ENCODE measurements around the gene SRPK3.
"Not testable (repeated sequence)": the region's sequence is repeated elsewhere in the genome, so short reads cannot be mapped to it uniquely, and the experiment has no call there.

The SRPK3 gene

DNA sequence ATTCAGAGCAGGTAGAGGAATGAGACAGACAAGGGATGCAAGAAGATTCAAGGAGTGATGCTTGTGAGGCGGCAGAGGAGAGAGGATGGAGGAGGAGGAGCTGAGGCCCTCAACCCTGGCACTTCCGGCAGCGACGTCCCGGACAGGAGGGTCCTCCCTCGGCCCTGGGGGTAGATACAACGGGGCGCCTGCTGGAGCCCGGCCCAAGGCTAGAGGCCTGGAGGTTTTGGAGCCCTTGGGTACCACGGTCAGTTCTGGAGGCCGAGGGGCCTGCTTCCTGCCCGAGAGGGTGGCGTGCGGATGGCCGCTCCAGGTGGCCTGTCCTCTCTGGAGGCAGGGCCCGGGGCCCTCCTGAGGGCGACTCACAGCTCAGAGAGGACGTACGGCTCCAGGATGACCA is 27.1 kb downstream of the SRPK3 start:
- DNase-seq (ENCODE audit: low read depth) = no peak

DNA sequence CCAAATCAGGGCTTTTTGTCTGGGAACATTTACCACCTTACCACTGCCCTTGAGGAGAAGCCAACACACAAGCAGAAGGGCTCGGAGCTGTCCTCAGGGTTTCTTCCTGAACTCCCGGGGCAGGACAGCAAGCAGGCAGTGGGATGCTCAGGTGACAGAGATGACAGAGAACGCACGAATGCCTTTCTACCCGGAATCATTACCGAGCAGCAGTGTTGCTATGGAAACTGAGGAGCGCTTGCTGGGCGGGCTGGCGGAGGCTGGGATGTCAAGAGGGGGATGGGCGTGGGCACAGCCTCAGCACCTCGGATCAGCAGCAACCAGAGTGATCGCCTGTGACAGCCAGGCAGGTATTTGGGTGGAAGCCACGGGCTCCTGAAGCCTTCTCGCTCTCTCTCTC is 31.4 kb downstream of the SRPK3 start:
- no peak for DNase-seq (ENCODE audit: low read depth)

DNA sequence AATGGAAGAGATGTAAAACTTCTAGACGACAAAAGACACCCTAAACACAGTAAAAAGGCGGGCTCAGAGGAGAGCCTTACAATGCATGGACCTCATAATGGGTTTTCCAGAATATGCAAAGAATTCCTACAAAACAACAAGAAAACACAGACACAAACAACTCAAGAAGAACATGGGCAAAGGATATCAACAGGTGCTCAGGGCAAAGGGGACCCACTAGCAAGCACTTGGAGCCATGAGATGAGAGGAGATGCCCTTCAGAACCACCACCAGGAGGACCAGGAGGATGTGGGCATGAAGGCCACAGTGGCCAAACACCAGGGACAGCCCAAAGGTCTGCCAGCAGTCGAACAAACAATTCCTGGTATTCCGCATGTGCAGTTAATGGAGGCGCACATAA is 32.3 kb downstream of the SRPK3 start:
- DNase-seq (ENCODE audit: low read depth) = no peak

DNA sequence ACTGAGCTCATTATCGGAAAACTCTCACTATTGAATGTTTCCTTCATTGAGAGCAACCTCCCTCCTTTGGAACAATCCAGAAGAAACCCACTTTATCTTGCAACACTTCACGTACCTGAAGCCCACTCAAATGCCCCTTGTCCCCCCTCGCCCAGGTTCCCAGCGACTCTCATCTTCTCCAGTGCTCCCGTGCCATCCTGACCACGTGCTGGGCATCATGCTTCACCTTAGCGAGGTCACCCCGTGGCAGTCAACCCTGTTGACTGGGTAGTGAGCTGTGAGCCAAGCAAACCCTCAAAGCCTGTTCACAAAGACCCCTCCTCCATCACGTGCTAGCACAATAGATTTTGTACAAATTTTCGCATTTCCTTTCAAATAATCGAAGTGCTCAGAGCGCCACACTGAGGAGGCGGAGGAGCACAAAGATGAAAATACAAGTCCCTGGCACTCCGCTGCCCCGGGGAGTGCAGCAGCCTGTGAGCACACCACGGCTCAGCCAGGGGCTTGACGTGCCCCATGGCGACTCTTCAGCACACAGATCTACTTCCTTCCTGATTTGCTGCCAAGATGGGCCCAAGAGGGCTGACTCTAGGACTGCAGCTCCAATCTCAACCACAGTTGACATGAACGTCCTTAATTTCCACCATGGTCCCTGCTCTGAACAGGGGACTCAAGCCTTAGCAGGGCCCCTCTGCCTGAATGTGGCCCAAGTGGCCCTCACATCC is 33.9 kb downstream of the SRPK3 start:
- no peak for DNase-seq (ENCODE audit: low read depth)

DNA sequence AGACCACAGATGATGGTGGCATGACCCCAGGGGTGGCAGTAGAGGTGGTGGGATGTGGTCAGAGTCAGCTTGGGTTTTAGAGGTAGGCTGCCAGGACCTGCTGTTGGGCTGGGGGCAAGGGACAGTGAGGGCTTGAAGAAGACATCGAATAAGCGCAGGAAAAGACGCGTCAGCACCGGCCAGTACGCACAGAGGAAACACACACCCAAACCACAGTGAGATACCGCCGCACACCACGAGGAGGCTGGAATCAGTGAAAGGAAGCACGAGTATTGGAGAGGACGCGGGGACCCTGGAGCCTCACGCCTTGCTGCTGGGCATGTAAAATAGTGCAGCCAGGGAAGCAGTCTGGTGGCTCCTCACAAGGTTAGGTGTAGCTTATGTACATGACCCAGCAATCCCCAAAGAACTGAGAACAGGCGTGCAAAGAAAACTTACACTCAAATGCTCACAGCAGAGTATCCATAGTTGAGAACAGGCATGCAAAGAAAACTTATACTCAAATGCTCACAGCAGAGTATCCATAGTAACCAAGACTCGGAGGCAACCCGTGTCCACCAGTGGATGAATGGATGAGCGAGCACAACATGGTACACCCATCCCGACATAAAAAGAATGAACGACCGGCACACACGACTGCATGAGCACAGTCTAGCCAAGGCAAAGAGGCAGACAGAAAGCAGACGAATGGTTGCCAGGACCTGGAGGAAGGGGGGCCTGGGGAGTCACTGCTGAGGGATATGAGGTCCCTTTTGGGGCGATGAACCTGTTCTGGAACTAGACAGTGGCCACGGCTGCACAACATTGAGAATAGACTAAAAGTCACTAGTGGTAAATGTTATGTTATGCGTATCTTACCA is 36.2 kb downstream of the SRPK3 start:
- no peak for DNase-seq (ENCODE audit: low read depth)

DNA sequence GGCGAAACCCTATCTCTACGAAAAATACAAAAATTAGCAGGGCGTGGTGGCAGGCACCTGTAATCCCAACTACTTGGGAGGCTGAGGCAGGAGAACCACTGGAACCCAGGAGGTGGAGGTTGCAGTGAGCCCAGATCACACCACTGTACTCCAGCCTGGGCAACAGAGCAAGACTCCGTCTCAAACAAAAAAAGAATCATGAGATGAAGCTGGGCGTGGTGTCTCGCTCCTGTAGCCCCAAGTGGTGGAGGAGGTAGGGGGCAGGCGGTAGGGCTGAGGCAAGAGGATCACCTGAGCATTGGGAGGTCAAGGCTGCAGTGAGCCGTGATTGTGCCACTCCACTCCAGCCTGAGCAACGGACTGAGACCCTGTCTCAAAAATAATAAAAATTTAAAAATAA is 37.2 kb downstream of the SRPK3 start:
- DNase-seq (ENCODE audit: low read depth) = not testable (repeated sequence)

DNA sequence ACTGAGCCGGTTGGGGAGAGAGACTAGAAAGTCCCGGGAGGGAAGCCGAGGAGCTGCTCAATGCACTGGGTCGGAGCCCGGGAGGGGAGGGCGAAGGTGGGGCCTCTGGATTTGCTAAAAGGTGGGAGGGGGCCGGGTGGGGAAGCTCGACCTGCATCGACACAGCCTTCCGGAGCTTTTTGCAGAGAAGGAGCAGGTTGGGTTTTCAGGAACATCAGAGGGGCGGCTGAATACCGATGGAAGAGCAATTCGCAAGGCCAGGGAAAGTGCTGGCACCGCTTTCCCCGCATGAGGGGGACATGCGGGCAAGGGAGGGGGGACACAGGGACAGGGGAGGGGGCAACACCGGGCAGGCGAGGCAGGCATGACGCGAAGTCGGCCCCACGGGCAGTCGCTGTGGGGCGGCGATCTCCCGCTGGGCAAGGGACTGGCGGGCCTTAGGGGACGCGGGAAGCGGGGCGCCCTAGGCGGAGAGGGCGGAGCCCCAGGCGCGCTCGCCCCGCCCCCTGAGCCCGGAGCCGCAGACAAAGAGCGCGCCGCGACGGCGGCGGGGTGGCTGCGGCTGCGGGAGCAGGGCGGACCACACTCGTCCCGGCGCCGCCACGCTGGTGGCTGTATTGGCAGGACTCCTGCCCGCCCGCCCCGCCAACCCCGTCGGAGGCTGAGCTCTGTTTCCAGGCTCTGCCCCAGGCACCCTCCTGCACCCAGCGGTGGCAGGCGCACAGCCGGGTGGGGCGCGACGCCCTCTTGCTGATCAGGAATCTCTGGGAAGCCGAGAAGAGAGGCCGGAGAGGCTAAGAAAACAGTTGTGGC is 37.9 kb downstream of the SRPK3 start:
- DNase-seq (ENCODE audit: low read depth) = peak; percentile 32

DNA sequence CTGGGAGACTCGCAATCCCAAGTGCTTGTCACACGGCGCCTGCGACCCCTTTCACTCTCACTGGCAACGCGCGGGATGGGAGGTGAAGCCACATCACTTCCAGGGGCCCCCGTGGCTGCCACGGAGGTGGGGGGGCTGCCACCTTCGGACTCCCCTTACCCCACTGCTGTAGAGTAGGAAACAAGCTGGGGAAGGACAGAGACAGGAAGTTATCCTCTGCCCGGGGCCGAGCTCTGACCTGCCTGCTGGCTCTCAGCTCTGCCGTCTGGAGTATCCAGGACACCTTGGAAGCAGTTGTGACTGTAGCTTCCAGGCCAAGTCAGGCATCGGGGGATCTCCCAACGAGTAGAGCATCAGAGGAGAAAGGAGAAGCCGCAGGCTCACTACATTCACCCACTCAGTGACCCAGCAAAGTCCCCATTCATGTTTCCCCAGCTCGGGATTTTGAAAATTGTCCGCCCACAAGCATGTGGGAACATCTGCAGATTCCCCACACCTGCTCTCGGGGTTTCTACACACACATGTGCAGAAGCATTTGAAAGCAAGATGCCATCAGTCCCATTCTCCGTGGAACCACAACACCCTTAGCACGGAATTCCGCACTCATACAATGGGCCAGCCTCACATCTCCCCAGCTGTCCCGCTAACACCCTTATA is 38.7 kb downstream of the SRPK3 start:
- no peak for DNase-seq (ENCODE audit: low read depth)

DNA sequence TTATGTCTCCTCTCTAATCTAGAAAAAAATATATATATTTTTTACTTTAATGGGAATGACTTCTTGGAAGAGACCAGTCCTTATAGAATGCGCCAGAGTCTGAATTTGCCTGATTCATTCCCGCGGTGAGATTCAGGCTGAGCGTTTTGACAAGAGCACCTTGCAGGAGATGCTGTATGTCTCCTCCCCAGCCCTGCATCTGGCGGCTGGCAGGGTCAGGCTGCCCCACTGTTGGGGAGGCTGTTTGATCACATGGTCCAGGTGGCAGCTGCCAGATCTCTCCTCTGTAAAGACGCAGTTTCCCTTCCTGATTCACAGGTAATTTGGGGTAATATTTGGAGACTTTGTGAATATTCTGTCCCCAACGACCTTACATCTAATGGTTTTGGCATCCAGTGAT is 39.8 kb downstream of the SRPK3 start:
- no peak for DNase-seq (ENCODE audit: low read depth)

DNA sequence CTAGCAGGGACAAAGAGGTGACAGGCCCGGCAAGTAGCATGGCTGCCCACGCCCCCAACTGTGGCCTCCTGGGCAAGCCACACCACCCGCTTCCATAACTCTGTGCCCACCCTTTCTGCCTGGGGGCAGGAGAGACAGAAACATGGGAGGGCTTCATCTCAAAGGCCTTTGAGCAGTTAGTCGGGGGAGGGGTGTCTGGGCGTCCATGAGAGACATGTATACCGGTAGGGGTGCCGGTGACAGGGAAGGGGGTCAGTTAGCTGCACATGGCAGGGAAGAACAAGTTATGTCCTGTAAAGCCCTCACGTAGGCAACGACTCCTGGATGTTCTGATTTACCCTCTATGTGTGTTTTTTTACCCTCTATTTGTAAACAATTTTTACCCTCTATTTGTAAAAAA is 40.2 kb downstream of the SRPK3 start:
- no peak for DNase-seq (ENCODE audit: low read depth)

DNA sequence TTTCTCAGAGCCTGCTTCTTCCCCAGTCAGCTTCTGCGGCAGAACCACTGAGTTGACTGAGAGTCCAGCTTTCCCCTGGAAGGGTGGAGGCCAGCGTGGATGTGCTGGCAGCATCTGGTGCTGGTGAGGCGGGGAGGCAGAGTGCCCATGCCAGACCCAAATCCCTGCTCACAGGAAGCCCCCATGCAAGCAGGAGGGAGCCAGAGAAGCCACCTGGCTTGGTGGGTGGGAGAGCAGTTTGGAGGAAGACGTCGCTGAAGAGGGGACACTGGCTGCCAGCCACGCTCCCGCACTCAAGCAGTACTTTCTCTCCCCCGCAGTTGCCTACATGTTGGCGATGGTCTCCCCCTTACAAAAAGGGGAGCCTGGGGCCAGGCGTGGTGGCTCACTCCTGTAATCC is 43.5 kb downstream of the SRPK3 start:
- no peak for DNase-seq (ENCODE audit: low read depth)

DNA sequence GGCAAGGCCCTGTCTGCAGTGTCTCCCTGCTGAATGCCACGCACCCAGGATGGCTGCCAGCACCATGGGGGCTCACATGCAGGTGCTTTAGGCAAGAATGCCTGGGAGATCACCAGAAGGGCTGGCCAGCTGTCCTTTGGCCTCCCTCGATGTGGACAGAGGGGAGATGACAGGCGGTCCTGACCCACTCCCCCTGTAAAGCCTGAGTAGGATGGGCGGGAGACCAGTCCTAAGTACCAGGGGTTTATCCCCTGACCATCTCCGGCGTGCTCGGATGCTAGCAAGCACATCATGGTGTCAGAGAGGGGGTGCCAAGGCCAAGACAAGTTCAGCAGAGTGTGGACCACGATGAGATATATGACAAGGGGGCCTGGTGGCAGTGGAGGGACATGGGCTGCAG is 44.2 kb downstream of the SRPK3 start:
- DNase-seq (ENCODE audit: low read depth) = no peak

DNA sequence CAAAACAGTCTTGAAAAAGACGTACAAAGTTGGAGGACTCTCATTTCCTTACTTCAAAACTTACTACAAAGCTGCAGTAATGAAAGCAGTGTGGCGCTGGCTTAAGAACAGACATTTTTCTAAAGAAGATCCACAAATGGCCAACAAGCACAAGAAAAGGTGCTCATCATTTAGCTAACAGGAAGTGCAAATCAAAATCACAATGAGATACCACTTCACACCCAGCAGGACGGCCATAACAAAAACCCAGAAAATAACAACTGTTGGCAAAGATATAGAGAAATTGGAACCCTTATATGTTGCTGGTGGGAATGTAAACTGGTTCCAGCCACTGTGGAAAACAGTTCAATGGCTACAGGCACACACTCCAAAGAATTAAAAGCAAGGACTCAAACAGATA is 46.2 kb downstream of the SRPK3 start:
- DNase-seq (ENCODE audit: low read depth) = no peak

DNA sequence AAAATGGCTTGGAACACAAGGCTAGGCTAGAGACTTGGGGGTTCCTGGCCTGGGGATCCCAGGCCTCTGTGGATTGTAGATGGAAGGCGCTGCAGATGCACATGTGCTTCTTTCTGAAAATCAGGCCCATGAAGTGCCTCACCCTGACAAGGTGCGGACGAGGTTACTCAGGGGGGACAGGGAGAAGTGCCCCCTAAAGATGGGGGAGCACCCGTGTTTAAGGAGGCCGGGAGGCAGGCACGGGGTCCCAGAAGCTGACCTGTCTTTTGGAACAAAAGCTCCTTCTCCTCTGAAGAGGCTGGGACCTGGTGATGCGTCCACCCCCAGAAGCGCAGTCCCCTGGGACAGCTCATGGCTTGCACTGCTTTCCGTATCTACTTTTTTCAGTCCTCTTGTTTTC is 47.1 kb downstream of the SRPK3 start:
- no peak for DNase-seq (ENCODE audit: low read depth)

DNA sequence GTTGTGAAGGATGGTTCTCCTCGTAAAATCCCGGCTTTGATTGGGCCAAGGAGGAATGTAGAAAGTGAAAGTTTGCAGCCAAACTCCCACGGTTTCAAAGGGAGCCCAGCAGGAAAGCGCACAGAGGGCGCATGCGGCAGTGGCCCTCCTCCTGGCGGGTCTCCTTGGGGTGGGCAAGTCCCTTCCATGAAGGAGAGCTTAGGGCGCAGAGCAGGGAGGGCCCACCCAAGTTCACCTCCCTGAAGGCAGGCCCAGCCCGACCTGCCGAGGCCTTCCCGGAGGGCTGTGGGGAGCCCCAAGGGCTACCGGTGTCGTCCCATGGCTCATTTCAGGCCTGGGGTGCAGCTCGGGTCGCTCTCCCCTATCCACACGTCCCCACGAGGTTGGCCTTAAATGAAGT is 47.5 kb downstream of the SRPK3 start:
- no peak for DNase-seq (ENCODE audit: low read depth)

DNA sequence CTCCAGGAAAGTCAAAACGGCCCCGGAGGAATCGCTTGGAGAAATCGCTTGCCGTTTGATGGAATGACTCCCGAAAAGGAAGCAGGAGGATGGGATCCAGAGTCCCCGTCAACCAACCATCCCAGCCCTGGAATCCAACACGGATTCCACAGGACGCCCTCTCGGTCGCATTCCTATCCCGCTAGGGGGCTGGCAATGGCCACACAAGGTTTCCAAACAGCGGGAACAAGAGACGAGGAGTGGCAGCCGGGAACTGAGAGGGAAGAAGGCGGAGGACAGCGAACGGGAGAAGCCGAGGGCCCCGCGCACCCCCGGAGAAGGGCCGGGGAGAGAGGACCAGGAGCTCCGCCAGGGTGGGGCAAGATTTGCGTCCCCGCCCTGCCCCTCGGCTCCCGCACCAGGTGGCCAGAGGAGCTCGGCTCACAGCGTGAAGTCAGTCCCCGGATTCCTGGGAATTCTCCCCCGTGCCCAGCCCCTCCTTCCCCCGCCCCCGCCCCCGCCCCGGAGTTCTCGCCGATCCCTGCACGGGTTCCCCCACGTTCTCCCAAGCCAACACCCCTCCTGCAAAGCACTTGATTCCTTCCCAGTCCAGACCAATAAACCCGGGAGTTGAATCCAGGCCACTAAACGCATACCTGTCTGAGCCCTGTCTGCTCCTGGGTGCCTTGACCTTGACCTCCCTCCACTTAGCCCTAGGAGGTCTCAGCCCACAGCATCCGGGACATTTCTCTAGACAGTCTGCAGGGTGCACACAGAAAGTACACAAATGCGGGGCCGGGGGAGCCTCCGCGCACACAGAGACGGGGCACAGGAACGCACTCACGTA is 48.1 kb downstream of the SRPK3 start:
- no peak for DNase-seq (ENCODE audit: low read depth)

DNA sequence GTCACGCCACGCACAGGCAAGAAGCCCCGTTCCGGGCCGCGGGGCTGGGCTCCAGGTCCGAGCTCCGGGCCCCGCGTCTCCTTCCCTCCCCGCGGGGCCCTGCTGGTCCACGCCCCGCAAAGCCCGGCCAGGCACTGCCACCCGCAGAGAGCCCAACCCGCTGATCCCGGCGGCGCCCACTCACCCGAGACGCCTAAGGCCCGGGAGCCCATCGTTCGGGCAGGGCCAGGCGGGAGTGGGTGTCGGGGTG is 48.6 kb downstream of the SRPK3 start:
- no peak for DNase-seq (ENCODE audit: low read depth)

DNA sequence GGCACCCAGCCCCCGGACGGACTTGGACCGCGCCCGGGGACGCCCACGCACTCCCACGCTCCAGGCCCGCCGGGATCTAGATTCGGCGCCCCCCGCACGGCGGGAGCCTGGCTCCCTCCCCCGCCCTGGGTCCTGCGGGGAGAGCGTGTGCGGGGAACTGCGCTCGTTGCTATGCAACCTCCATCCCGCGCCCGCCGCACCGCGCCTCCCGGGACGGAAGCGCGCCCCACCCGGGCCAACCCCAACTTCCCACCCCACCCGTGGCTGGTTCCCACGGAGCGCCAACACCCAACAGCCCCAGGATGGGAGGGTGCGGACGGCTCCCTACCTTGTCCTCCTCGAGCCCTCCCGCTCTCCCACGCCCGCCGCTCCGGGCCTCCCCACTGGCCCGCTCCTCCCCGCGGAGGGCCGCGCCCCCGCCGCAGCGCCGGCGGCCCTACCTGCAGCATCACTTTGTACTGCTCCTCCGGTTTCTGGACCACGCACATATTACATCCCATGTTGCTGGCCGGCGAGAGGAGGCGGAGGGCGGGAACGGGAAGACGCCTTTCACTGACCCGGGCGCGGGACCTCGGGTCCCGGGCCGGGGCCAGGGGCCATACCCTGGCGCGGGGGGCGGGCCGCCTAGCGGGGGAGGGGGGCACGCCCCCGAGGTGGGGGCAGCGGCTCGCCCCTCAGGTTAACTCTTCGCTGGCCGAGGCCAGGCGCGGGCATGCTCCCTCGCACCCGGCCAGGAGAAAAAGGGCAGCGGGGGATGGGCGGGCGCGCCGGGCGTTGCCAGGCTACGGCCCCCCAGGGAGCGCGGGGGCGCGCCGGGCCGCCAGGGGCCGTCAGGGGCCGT is 49.2 kb downstream of the SRPK3 start, which contains the start of gene PDZD4:
PDZD4 (minus strand) TSS at position 746 of the 841 bp plus-strand sequence; CDS start at position 500, 246 bp downstream.
- DNase-seq (ENCODE audit: low read depth) = no peak

DNA sequence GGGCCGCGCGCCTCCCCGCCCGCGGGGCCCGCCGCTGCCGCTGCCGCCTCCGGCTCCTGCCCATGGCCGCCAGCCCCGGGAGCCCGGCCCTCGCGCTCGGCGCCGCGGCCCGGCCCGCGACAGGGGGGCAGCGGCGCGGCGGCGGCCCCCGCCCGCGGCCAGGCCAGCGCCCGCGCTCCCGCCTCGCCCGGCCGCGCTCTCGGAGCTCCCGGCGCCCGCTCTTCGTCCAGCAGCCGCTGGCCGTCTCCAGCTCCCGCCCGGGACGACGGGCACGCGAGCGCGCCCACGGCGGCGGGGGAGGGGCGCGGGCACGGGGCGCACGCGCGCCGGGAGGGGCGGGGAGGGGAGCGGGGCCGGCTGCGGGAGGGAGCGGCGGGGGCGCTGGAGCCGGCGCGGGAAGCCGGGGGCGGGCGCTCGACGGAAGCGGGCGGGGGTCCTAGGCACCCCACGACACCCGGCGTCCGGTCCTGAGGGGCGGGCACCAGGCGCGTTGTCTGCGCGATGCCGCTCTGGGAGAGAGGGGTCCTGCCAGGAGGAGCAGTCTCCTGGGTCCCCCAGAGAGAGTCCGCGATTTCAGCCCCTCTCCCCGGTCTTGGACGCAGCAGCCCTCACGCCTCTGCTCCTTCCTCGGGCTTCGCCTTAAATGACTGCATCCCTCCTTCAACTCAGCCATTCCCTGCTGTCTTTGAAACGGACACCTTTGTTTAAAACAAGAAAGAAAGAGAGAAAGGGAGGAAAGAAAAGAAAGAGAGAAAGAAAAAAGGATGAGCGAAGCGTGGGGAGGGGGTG is 50.0 kb downstream of the SRPK3 start:
- DNase-seq (ENCODE audit: low read depth) = no peak
